Measurements from ENCODE around the gene DPP10.
"Not testable (repeated sequence)": the region's sequence is repeated elsewhere in the genome, so short reads cannot be mapped to it uniquely, and the experiment has no call there.

Gene DPP10

GRCh38 chr2:114729026-114729425 is 286.6 kb downstream of the DPP10 start:
- DNase-seq = no peak

- DNase-seq = no peak
These were observed 292.7 kb downstream of the DPP10 start for GRCh38 chr2:114735126-114735525.

GRCh38 chr2:114742245-114742644 is 299.8 kb downstream of the DPP10 start:
- DNase-seq = no peak

- no peak for DNase-seq
These were observed 303.3 kb downstream of the DPP10 start for GRCh38 chr2:114745700-114746099.

- DNase-seq = not testable (repeated sequence)
These were observed 305.7 kb downstream of the DPP10 start for GRCh38 chr2:114748175-114748574.

- no peak for DNase-seq
These were observed 310.0 kb downstream of the DPP10 start for GRCh38 chr2:114752425-114752824.

- DNase-seq = no peak
These were observed 310.7 kb downstream of the DPP10 start for GRCh38 chr2:114753145-114753544.

GRCh38 chr2:114754907-114755563 is 312.6 kb downstream of the DPP10 start:
- DNase-seq = no peak

GRCh38 chr2:114762376-114762775 is 319.9 kb downstream of the DPP10 start:
- DNase-seq = no peak

- no peak for DNase-seq
These were observed 320.5 kb downstream of the DPP10 start for GRCh38 chr2:114762986-114763385.

GRCh38 chr2:114769110-114769509 is 326.7 kb downstream of the DPP10 start:
- DNase-seq = no peak

- no peak for DNase-seq
These were observed 327.6 kb downstream of the DPP10 start for GRCh38 chr2:114769991-114770390.

GRCh38 chr2:114784046-114784445 is 341.6 kb downstream of the DPP10 start:
- no peak for DNase-seq

GRCh38 chr2:114784890-114785583 is 342.6 kb downstream of the DPP10 start:
- DNase-seq = no peak

GRCh38 chr2:114786901-114787300 is 344.5 kb downstream of the DPP10 start:
- no peak for DNase-seq

- DNase-seq = no peak
These were observed 345.0 kb downstream of the DPP10 start for GRCh38 chr2:114787486-114787885.

- DNase-seq = no peak
These were observed 347.5 kb downstream of the DPP10 start for GRCh38 chr2:114789989-114790388.

- DNase-seq = no peak
These were observed 355.1 kb downstream of the DPP10 start for GRCh38 chr2:114797540-114797939.

GRCh38 chr2:114797942-114798341 is 355.5 kb downstream of the DPP10 start:
- no peak for DNase-seq

GRCh38 chr2:114800371-114800770 is 357.9 kb downstream of the DPP10 start:
- DNase-seq = no peak

GRCh38 chr2:114805195-114805594 is 362.8 kb downstream of the DPP10 start:
- no peak for DNase-seq

- DNase-seq = no peak
These were observed 367.7 kb downstream of the DPP10 start for GRCh38 chr2:114810092-114810491.

- DNase-seq = no peak
These were observed 369.8 kb downstream of the DPP10 start for GRCh38 chr2:114812261-114812660.

GRCh38 chr2:114814355-114814754 is 371.9 kb downstream of the DPP10 start:
- DNase-seq = no peak

GRCh38 chr2:114821055-114821454 is 378.6 kb downstream of the DPP10 start:
- no peak for DNase-seq

All from hematopoietic multipotent progenitor cell treated with erythropoietin and hydrocortisone succinate and interleukin-3 and kit ligand, for 6 days (in vitro differentiated cells).